Heart left ventricle (tissue), 16 donors: ENCODE results near the gene CRABP1. TPM values are rescaled to one million over a fixed set of nuclear protein-coding genes. Genes with fewer than 3 reads are reported as not detected.
A peak's percentile ranks its signal among the peaks of the same experiment; 100 is the strongest.

Experiments
- ATAC-seq, 4 donors: fragments of 200-7000 bp; cut with Tn5 transposase; one replicate each; pipeline ENCODE4 v1.9.1; 2020 to 2022; ENCODE audit warnings: moderate library complexity in 4 of 4, mild to moderate bottlenecking in 3 of 4, moderate number of reproducible peaks in 1 of 4
- DNase-seq, 5 donors: peaks; one replicate each; pipeline ENCODE4 v3.0.0-alpha.2; 2020
- H3K27ac ChIP-seq, 12 donors: fragments of 200-600 bp; sonication (generic) in 4 of 12; one replicate each; pipeline versions ENCODE4 v1.5.0 to v1.8.0; 2016 to 2022; ENCODE audit warnings: mild to moderate bottlenecking in 2 of 12
- H3K27me3 ChIP-seq, 9 donors: fragments of 200-600 bp; sonication (generic) in 2 of 9; one replicate each; pipeline versions ENCODE4 v1.5.1 to v1.8.0; 2016 to 2022; ENCODE audit warnings: mild to moderate bottlenecking in 3 of 9
- H3K36me3 ChIP-seq, 9 donors: fragments of 200-600 bp; sonication (generic) in 2 of 9; one replicate each; pipeline versions ENCODE4 v1.5.0 to v1.8.0; 2018 to 2022; ENCODE audit warnings: mild to moderate bottlenecking in 2 of 9
- H3K4me1 ChIP-seq, 12 donors: fragments of 200-600 bp; sonication (generic) in 4 of 12; one replicate each; pipeline versions ENCODE4 v1.5.0 to v1.8.0; 2016 to 2022; ENCODE audit warnings: mild to moderate bottlenecking in 3 of 12
- H3K4me3 ChIP-seq, 12 donors: fragments of 200-600 bp; sonication (generic) in 4 of 12; one replicate each; pipeline versions ENCODE4 v1.5.0 to v1.8.0; 2017 to 2022; ENCODE audit warnings: mild to moderate bottlenecking in 9 of 12, moderate library complexity in 4 of 12
- H3K9me3 ChIP-seq, 12 donors: fragments of 200-600 bp; sonication (generic) in 4 of 12; one replicate each; pipeline versions ENCODE4 v1.5.0 to v1.8.0; 2016 to 2022; ENCODE audit warnings: mild to moderate bottlenecking in 1 of 12
- CTCF ChIP-seq, 12 donors: fragments of 200-600 bp; sonication (generic) in 4 of 12; IDR thresholded peaks; one replicate each; pipeline versions ENCODE4 v1.5.0 to v1.8.0; 2018 to 2022; ENCODE audit warnings: antibody characterized with exemption in 12 of 12, mild to moderate bottlenecking in 5 of 12
- POLR2A ChIP-seq, 2 donors: fragments of 450-650 bp; IDR thresholded peaks; one replicate each; pipeline ENCODE4 v1.6.1; 2017; ENCODE audit warnings: antibody characterized with exemption in 2 of 2, mild to moderate bottlenecking in 2 of 2, moderate library complexity in 2 of 2
- WGBS, 4 donors: extraction: QIAGEN DNeasy Blood & Tissue Kit in 2 of 4; methylation state at CpG; one replicate each; pipeline versions ENCODE4 v1.1.5 to v1.1.7; 2013 to 2018; 5-methylcytosine and 5-hydroxymethylcytosine counted together
- intact Hi-C, 10 donors: fragments of 100-400 bp; cut with DNase I; formaldehyde crosslinking; loops; one replicate each; pipeline versions ENCODE4 v1.11.1 to v1.14.2; 2022
- polyA plus RNA-seq, 2 donors: library from polyadenylated mRNA; stranded (reverse); fragments of 200-250 nt; gene quantifications; one replicate each; pipeline ENCODE4 v1.2.3, GENCODE V29; 2013
- total RNA-seq, 9 donors: library from RNA; depleted of rRNA in 2 of 9; stranded (reverse); fragments of >200 nt in 2 of 9; fragmentation: NEBNext Ultra II Directional in 3 of 9; extraction: Animal tissue kit (Norgen Biotek cat#: 25700) in 3 of 9; gene quantifications; one replicate each; pipeline versions ENCODE4 v1.1.0 to v1.2.4, GENCODE V29; 2016 to 2023
- donor health status: ischemic (EF 13 %, LVEDD 7.1; RV severe dilation, severe dysfunction).
- donor health status: healthy with polysubstance abuse.
- donor health status: DM: no; HTN: yes; CAD: no.
- donor health status: DM: no; HTN: no; CAD: no.
- donor health status: ischemic (EF 25% LVEDD 6.9; RV normal size, moderate dysfunction).
- donor health status: ischemic (EF 25% LVEDD 5.7; RV mildly dilated, moderate dysfunction).
- donor health status: healthy.
- donor health status: DM: yes; HTN: yes; CAD: no.
- donor health status: ischemic (EF 35%, LVEDD 5.7; RV mildly dilated, moderate dysfunction).
- donor health status: nonischemic (EF 11% LVEDD 7.7; RV severe dilation, severe dysfunction).
- donor health status: DM: yes; HTN: yes; CAD: no.
- donor health status: PGD.
- donor health status: ischemic (EF 29% LVEDD 5.4; RV normal size, mild dysfunction).
- donor health status: nonischemic (EF 23%, LVEDD 6.1; RV moderate dilation, normal function).

CRABP1 gene
- total and polyA plus RNA-seq, 11 donors = 0.46 TPM; not detected in 10

- Histone ChIP-seq H3K9me3 (no peaks in the 10 kb centered on the region), H3K4me3 (peak within 1 kb of the TSS; percentile 64 to 98 (median 87)), H3K36me3 (peaks cover 0 to 12% (median 4%) of the 10 kb centered on the region in 9 donors), H3K4me1 (peaks cover 0 to 19% (median 10%) of the 10 kb centered on the region in 12 donors), H3K27ac (peak within 1 kb of the TSS; percentile 4 to 87 (median 76)), H3K27me3 (peaks cover 0 to 8% (median 0%) of the 10 kb centered on the region in 9 donors)
- ATAC-seq = peak; percentile 99 to 100 (median 99)
- DNase-seq = peak; percentile 91 to 96 (median 94)
- intact Hi-C loops = loop anchor here in 1 of 10 donors (2.0 kb wide), 1 partner anchor 57 kb away; no protein-coding TSS in a partner anchor
- no peak for TF ChIP-seq CTCF (IDR thresholded peaks at IDR 0.05)
- peak in 1 of 2 donors; percentile 71 for TF ChIP-seq POLR2A (IDR thresholded peaks at IDR 0.05)
- 0 to 1% (median 0%) methylated on average over 28 to 55 of the region's 55 CpGs for WGBS, 4 donors
Observed at GRCh38 chr15:78299101-78299930, 40.8 kb upstream of the CRABP1 start, which contains the start of gene SKIC8. TSS of gene SKIC8 (minus strand) at chr15:78299609. CDS start at chr15:78295686, 3,923 bp downstream.

- Histone ChIP-seq H3K27ac (no peak overlapping the region), H3K4me1 (peaks cover 0 to 19% (median 10%) of the 10 kb centered on the region in 12 donors), H3K27me3 (peaks cover 0 to 9% (median 0%) of the 10 kb centered on the region in 9 donors), H3K4me3 (no peak overlapping the region), H3K9me3 (no peaks in the 10 kb centered on the region), H3K36me3 (no peaks in the 10 kb centered on the region)
- DNase-seq (no peak), ATAC-seq (no peak)
- no peak for TF ChIP-seq CTCF (IDR thresholded peaks at IDR 0.05)
- TF ChIP-seq POLR2A (IDR thresholded peaks at IDR 0.05) = no peak
- intact Hi-C loops = no loop called here
Observed at GRCh38 chr15:78301326-78301725, 38.8 kb upstream of the CRABP1 start.

- WGBS, 4 donors = 30 to 57% (median 53%) methylated on average over 3 of the region's 3 CpGs
- no peaks in the 10 kb centered on the region for H3K36me3 ChIP-seq
- H3K4me3 ChIP-seq = no peak overlapping the region
- H3K9me3 ChIP-seq = no peaks in the 10 kb centered on the region
- H3K27ac ChIP-seq = no peak overlapping the region
- DNase-seq (no peak), ATAC-seq (no peak)
- intact Hi-C loops = no loop called here
- TF ChIP-seq POLR2A (IDR thresholded peaks at IDR 0.05) (no peak), CTCF (IDR thresholded peaks at IDR 0.05) (no peak)
- H3K27me3 ChIP-seq = peaks cover 0 to 9% (median 0%) of the 10 kb centered on the region in 9 donors
- H3K4me1 ChIP-seq = peaks cover 0 to 19% (median 10%) of the 10 kb centered on the region in 12 donors
Observed at GRCh38 chr15:78301828-78302227, 38.3 kb upstream of the CRABP1 start.

GRCh38 chr15:78302579-78303312 is 37.4 kb upstream of the CRABP1 start:
- Histone ChIP-seq H3K27me3 (peaks cover 0 to 16% (median 0%) of the 10 kb centered on the region in 9 donors), H3K27ac (no peak overlapping the region), H3K4me3 (no peak overlapping the region), H3K4me1 (peaks cover 0 to 19% (median 10%) of the 10 kb centered on the region in 12 donors), H3K36me3 (no peaks in the 10 kb centered on the region), H3K9me3 (no peaks in the 10 kb centered on the region)
- DNase-seq (no peak), ATAC-seq (no peak)
- WGBS, 4 donors = 67 to 81% (median 74%) methylated on average over 5 of the region's 5 CpGs
- intact Hi-C loops = no loop called here
- TF ChIP-seq POLR2A (IDR thresholded peaks at IDR 0.05) (no peak), CTCF (IDR thresholded peaks at IDR 0.05) (no peak)
